Esophagus muscularis mucosa (tissue), 4 donors: ENCODE data around the gene PLK3.

Experiments used
- CTCF ChIP-seq, 3 experiments: fragments of 200-600 bp in 2 of 3; fragments of 450-650 bp in 1 of 3; sonication (generic) in 2 of 3; IDR thresholded peaks; one replicate each; pipeline ENCODE4 v1.5.1; 2017 to 2019; ENCODE audit warnings: antibody characterized with exemption in 3 of 3, mild to moderate bottlenecking in 2 of 3, moderate library complexity in 1 of 3
- EP300 ChIP-seq: sonication (generic); formaldehyde crosslinking; IDR thresholded peaks from one replicate; pipeline ENCODE4 v1.6.1; 2017; ENCODE audit warnings: antibody characterized with exemption
- POLR2A ChIP-seq: fragments of 450-650 bp; IDR thresholded peaks from one replicate; pipeline ENCODE4 v1.6.1; 2017; ENCODE audit warnings: antibody characterized with exemption, moderate library complexity, mild to moderate bottlenecking, low read depth
- POLR2AphosphoS5 ChIP-seq, 2 donors: sonication (generic); formaldehyde crosslinking; IDR thresholded peaks; one replicate each; pipeline ENCODE4 v1.6.1; 2017; ENCODE audit warnings: antibody characterized with exemption in 2 of 2

- TF ChIP-seq POLR2A (no peak), CTCF (IDR thresholded peaks at IDR 0.05) (no peak), POLR2AphosphoS5 (IDR thresholded peaks at IDR 0.05) (no peak), EP300 (no peak)
Observed at GRCh38 chr1:44792736-44793502, 7.3 kb upstream of the PLK3 start.
